ENCODE results near the gene STAT2.

The STAT2 gene

GRCh38 chr12:56293795-56294194 is 66.1 kb downstream of the STAT2 start:
- DNase-seq (ENCODE audit: low spot score) = no peak

All from Ammon's horn (tissue), 1 donor.